IMR-90 (cell line): Measurements from ENCODE around the gene LRCH3. TPM values are rescaled to one million over a fixed set of nuclear protein-coding genes. Genes with fewer than 3 reads are reported as not detected.

ENCODE experiments used
- ATAC-seq: fragments of 200-7000 bp; cut with Tn5 transposase; 2 replicates; pipeline ENCODE4 v1.9.1; 2020; ENCODE audit warnings: low read depth, mild to moderate bottlenecking, moderate library complexity
- BruUV-seq: library from RNA; stranded (reverse); fragments of 400-500 nt; replicated peaks from 2 replicates; lab custom pipeline; 2021; lab: Mats Ljungman, UMichigan
- CTCF ChIA-PET: fragments of 300-600 bp; formaldehyde crosslinking; extraction: SDS; loops from one replicate; lab custom pipeline; 2021; ENCODE audit warnings: antibody characterized with exemption; lab: Yijun Ruan, JAX
- POLR2A ChIA-PET: fragments of 300-600 bp; sonication (Branson Sonifier 250); formaldehyde crosslinking; loops from one replicate; lab custom pipeline; 2022; ENCODE audit warnings: antibody characterized with exemption; ENCODE audit not compliant: unreplicated experiment; lab: Charles Lee
- DNase-seq: peaks from one replicate; pipeline ENCODE4 v3.0.0; 2013
- H2AFZ ChIP-seq: replicated peaks from 2 replicates; pipeline ENCODE3; 2013; ENCODE audit warnings: low read length, mild to moderate bottlenecking; ENCODE audit not compliant: poor library complexity
- H2AK5ac ChIP-seq: 2 replicates; pipeline ENCODE4 v1.6.1; 2013; ENCODE audit warnings: low read depth, low read length, inconsistent platforms
- H2AK9ac ChIP-seq: replicated peaks from 2 replicates; pipeline ENCODE3; 2013; ENCODE audit warnings: mild to moderate bottlenecking, low read depth, low read length, moderate library complexity; ENCODE audit not compliant: poor library complexity
- H2BK120ac ChIP-seq: 2 replicates; pipeline ENCODE4 v1.6.1; 2013; ENCODE audit warnings: low read depth, low read length, inconsistent platforms
- H2BK15ac ChIP-seq: 3 replicates; pipeline ENCODE4 v1.6.1; 2013; ENCODE audit warnings: low read depth, low read length, inconsistent platforms
- H2BK20ac ChIP-seq: 2 replicates; pipeline ENCODE4 v1.6.1; 2013; ENCODE audit warnings: low read depth, mild to moderate bottlenecking, inconsistent platforms, low read length, moderate library complexity
- H2BK5ac ChIP-seq: 2 replicates; pipeline ENCODE4 v1.6.1; 2013; ENCODE audit warnings: mild to moderate bottlenecking, low read depth, low read length, inconsistent platforms; ENCODE audit not compliant: poor library complexity, severe bottlenecking
- H3K14ac ChIP-seq: replicated peaks from 2 replicates; pipeline ENCODE4 v1.6.1; 2013; ENCODE audit warnings: low read depth, low read length, inconsistent platforms
- H3K18ac ChIP-seq: 2 replicates; pipeline ENCODE4 v1.6.1; 2013; ENCODE audit warnings: low read depth, low read length, control low read depth
- H3K23ac ChIP-seq: 2 replicates; pipeline ENCODE4 v1.6.1; 2013; ENCODE audit warnings: low read depth, low read length, inconsistent platforms
- H3K27ac ChIP-seq: 2 replicates; pipeline ENCODE4 v1.5.1; 2013; ENCODE audit warnings: mild to moderate bottlenecking, control low read depth, low read length; ENCODE audit not compliant: insufficient read depth
- H3K27me3 ChIP-seq: 2 replicates; pipeline ENCODE4 v1.6.1; 2013; ENCODE audit warnings: low read length; ENCODE audit not compliant: control insufficient read depth, insufficient read depth
- H3K36me3 ChIP-seq: 2 replicates; pipeline ENCODE4 v1.6.1; 2013; ENCODE audit warnings: low read length, mixed read lengths; ENCODE audit not compliant: control insufficient read depth, insufficient read depth
- H3K4ac ChIP-seq: 2 replicates; pipeline ENCODE4 v1.6.1; 2013; ENCODE audit warnings: low read depth, low read length, inconsistent platforms
- H3K4me1 ChIP-seq: 2 replicates; pipeline ENCODE4 v1.6.1; 2013; ENCODE audit warnings: low read length, mixed read lengths; ENCODE audit not compliant: control insufficient read depth, insufficient read depth
- H3K4me2 ChIP-seq: 2 replicates; pipeline ENCODE4 v1.6.1; 2013; ENCODE audit warnings: low read depth, mild to moderate bottlenecking, control low read depth, low read length, moderate library complexity
- H3K4me3 ChIP-seq: 2 replicates; pipeline ENCODE4 v1.5.1; 2013; ENCODE audit warnings: low read depth, mild to moderate bottlenecking, control low read depth, low read length, moderate library complexity; ENCODE audit not compliant: insufficient read depth
- H3K56ac ChIP-seq: 2 replicates; pipeline ENCODE4 v1.6.1; 2013; ENCODE audit warnings: low read length, inconsistent platforms; ENCODE audit not compliant: insufficient read depth; ENCODE audit errors: extremely low read depth
- H3K79me1 ChIP-seq, 2 experiments: 2 replicates each; pipeline ENCODE4 v1.6.1; 2013; ENCODE audit warnings: low read length in 2 of 2, inconsistent platforms in 1 of 2, low read depth in 1 of 2
- H3K9ac ChIP-seq: 2 replicates; pipeline ENCODE4 v1.6.1; 2013; ENCODE audit warnings: low read depth, low read length, control low read depth
- H3K9me1 ChIP-seq: 2 replicates; pipeline ENCODE4 v1.6.1; 2013; ENCODE audit warnings: low read length, inconsistent platforms; ENCODE audit not compliant: insufficient read depth
- H3K9me3 ChIP-seq: 2 replicates; pipeline ENCODE4 v1.6.1; 2013; ENCODE audit warnings: low read length; ENCODE audit not compliant: control insufficient read depth, insufficient read depth
- H4K20me1 ChIP-seq: 2 replicates; pipeline ENCODE4 v1.6.1; 2013; ENCODE audit warnings: low read length, inconsistent platforms; ENCODE audit not compliant: insufficient read depth
- H4K5ac ChIP-seq: 2 replicates; pipeline ENCODE4 v1.6.1; 2013; ENCODE audit warnings: mild to moderate bottlenecking, low read depth, low read length, control low read depth
- H4K8ac ChIP-seq, 2 experiments: 2 replicates each; pipeline ENCODE4 v1.6.1; 2013; ENCODE audit warnings: low read depth in 2 of 2, low read length in 2 of 2, control low read depth in 1 of 2, inconsistent platforms in 1 of 2
- H4K91ac ChIP-seq: 2 replicates; pipeline ENCODE4 v1.6.1; 2013; ENCODE audit warnings: low read depth, low read length, inconsistent platforms; ENCODE audit not compliant: insufficient read depth
- CEBPB ChIP-seq: IDR thresholded peaks from 2 replicates; pipeline ENCODE4 v1.6.1; 2012; ENCODE audit warnings: low read depth, low read length, improper control_type of control experiment
- ELK1 ChIP-seq: fragments of 150-350 bp; IDR thresholded peaks from 2 replicates; pipeline ENCODE4 v1.6.1; 2016; ENCODE audit warnings: low read depth, mild to moderate bottlenecking, low read length, moderate library complexity, borderline replicate concordance
- NFE2L2 ChIP-seq: fragments of 150-350 bp; IDR thresholded peaks from 2 replicates; pipeline ENCODE4 v1.6.1; 2016; ENCODE audit warnings: low read depth, mild to moderate bottlenecking, low read length
- POLR2A ChIP-seq: IDR thresholded peaks from 2 replicates; pipeline ENCODE4 v1.6.1; 2012; ENCODE audit warnings: mild to moderate bottlenecking, low read depth, low read length
- USF2 ChIP-seq: fragments of 150-350 bp; IDR thresholded peaks from 2 replicates; pipeline ENCODE4 v1.6.1; 2017; ENCODE audit warnings: mild to moderate bottlenecking, antibody characterized with exemption, low read length, low read depth
- WGBS, 2 experiments: methylation state at CpG; one replicate each; pipeline versions ENCODE4 v1.1.5 to v1.1.7; 2013; ENCODE audit warnings: missing lambda C conversion rate in 2 of 2; ENCODE audit not compliant: insufficient read length in 1 of 2; ENCODE audit errors: extremely low coverage in 2 of 2; 5-methylcytosine and 5-hydroxymethylcytosine counted together
- dilution Hi-C: fragments of 300-500 bp; cut with HindIII; formaldehyde crosslinking; loops from one replicate; pipeline ENCODE4 v1.14.3; 2018; ENCODE audit warnings: low sequenced_read_pairs; ENCODE audit not compliant: unreplicated experiment
- in situ Hi-C: fragments of 300-500 bp; cut with MboI; formaldehyde crosslinking; loops from 3 replicates; pipeline ENCODE4 v1.14.3; 2019; ENCODE audit warnings: low sequenced_read_pairs, inconsistent platforms, mixed read lengths
- intact Hi-C: fragments of 100-400 bp; cut with micrococcal nuclease; formaldehyde crosslinking; loops from 2 replicates; pipeline ENCODE4 v1.10.0; 2022
- polyA plus RNA-seq, 3 experiments: library from polyadenylated mRNA; depleted of rRNA; stranded (reverse); fragments of >200 nt; gene quantifications; 2 replicates each; pipeline ENCODE4 v1.2.3, GENCODE V29; 2012; ENCODE audit warnings: low replicate concordance in 1 of 3
- total RNA-seq: library from RNA; depleted of rRNA; stranded (reverse); fragments of >200 nt; gene quantifications from 2 replicates; pipeline ENCODE4 v1.2.3, GENCODE V29; 2012

Gene LRCH3
- total and polyA plus RNA-seq, 2 of the 4 experiments (the other 2 are of a cell fraction): 28.5 to 40.5 TPM

GRCh38 chr3:197807969-197808587, 17.0 kb downstream of the LRCH3 start:
- Histone ChIP-seq H2BK5ac (peak overlapping the region; percentile 64), H3K14ac (peak overlapping the region; percentile 77; the same call in 1 of the 2 replicates), H2AK9ac (no peak overlapping the region), H3K18ac (peak overlapping the region; percentile 18; the same call in 1 of the 2 replicates), H3K27me3 (no peaks in the 10 kb centered on the region), H4K20me1 (peaks cover 55% of the 10 kb centered on the region), H4K5ac (no peak overlapping the region; the same call in 1 of the 2 replicates), H4K91ac (no peak overlapping the region), H3K4me1 (peaks cover 19% of the 10 kb centered on the region), H3K4me2 (peak overlapping the region; percentile 66), H2AFZ (no peak overlapping the region), H3K27ac (peak overlapping the region; percentile 49; the same call in 1 of the 2 replicates), H3K23ac (peak overlapping the region; percentile 57; the same call in 1 of the 2 replicates), H2AK5ac (no peak overlapping the region), H4K8ac (0 out of 4 replicates have a peak overlapping the region, but pooled peaks of 1 of the 2 experiments have one; percentile 7), H2BK15ac (no peak overlapping the region), H3K4me3 (no peak overlapping the region), H3K79me1 (peaks cover 15 to 58% of the 10 kb centered on the region in 2 experiments), H3K4ac (peak overlapping the region; percentile 22), H3K56ac (no peak overlapping the region), H2BK20ac (no peak overlapping the region), H3K9me3 (no peaks in the 10 kb centered on the region), H3K9ac (no peak overlapping the region), H2BK120ac (no peak overlapping the region), H3K9me1 (peaks cover 8% of the 10 kb centered on the region), H3K36me3 (no peaks in the 10 kb centered on the region)
- no CpG with 5 or more reads among the region's 4 CpGs for WGBS, 2 experiments
- CTCF ChIA-PET: no interaction called here
- dilution Hi-C loops: no loop called here
- intact Hi-C loops: no loop called here
- in situ Hi-C loops: no loop called here
- DNase-seq (peak; percentile 41), ATAC-seq (peak; percentile 59)
- no TSS peak for BruUV-seq
- POLR2A ChIA-PET: no interaction called here
- no peak for TF ChIP-seq POLR2A
- TF ChIP-seq CEBPB: no peak
- TF ChIP-seq ELK1: no peak
- no peak for TF ChIP-seq USF2
- TF ChIP-seq NFE2L2: no peak
